GM18505 (cell line): ENCODE results near the gene PHEX.

ENCODE experiments used
- ATAC-seq: cut with Tn5 transposase; IDR thresholded peaks from one replicate; pipeline ENCODE4 v1.9.1; 2021; ENCODE audit not compliant: unreplicated experiment
- POLR2A ChIP-seq: IDR thresholded peaks from 4 replicates; pipeline ENCODE4 v1.6.1; 2011; ENCODE audit warnings: borderline replicate concordance; ENCODE audit not compliant: insufficient read depth, insufficient read length; ENCODE audit errors: extremely low read depth

Gene PHEX

DNA sequence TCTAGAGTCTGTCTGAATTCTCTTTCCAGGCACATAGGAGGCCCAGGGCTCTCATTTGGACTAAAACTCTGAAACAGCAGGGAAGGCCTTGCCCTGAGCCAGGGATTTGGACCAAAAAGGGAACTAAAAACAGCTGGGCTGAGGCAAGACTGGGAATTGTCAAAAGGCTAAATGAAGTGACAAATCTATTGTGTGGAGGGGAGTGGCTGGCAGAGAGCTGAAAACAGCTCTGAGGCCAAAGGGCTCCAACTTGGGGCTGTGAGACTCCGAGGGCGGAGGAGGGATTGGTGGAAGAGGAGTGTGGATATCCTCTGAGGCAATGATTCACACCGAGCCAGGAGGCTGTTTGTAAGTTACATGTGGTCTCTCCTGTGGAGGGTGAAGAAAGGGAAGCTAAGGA lies 63.2 kb downstream of the PHEX start:
- TF ChIP-seq POLR2A, result no peak
- ATAC-seq, result no peak

DNA sequence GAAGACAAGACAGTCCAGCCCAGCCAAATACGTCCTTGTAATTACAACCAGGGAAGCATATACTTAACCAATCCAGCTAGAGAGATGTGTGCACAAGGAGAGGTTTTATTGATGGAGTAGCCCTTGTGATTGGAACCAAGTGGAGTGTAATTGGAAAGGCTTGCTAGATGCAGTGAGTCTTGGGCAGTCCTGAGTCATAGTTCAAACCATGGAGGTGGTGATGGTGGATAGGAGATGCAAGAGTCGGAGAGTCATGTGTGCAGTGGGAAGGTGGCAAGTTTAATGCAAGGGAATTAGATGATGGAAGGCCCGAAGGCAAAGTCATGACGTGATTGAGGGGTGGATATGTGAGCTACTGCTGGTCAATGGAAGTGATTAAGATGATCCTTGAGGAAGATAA lies 63.7 kb downstream of the PHEX start:
- TF ChIP-seq POLR2A, result no peak
- no peak for ATAC-seq

DNA sequence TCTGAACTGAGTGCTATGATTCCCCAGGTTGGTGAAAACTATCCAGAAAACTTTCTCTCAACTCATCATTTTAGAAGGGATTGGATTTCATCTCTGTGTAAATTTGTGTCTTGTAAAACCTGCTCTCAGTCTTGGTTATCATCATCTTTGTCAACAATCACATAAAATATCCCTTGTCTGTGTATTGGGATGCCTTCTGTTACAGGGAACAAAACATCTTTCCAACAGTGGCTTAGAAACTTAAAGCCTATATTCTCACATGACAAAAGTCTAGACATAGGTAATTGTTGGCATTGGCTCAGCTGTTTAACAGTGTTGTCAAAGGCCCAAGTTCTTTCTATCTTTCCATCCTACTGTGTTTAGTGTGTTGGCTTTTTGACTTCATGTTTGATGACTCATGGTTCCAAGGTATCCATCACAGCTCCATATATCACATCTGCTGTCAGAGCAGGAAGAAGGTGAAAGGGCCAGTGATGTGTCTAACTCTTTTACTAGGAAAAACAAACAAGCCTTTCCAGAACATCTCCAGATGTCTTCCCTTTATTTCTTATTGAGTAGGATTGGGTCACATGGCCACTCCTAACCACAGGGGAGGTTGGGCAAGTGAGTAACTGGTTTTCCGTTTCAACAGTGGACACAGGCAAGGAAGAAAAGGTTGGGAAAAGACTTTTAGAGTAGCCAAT lies 65.0 kb downstream of the PHEX start:
- ATAC-seq, result no peak
- no peak for TF ChIP-seq POLR2A

DNA sequence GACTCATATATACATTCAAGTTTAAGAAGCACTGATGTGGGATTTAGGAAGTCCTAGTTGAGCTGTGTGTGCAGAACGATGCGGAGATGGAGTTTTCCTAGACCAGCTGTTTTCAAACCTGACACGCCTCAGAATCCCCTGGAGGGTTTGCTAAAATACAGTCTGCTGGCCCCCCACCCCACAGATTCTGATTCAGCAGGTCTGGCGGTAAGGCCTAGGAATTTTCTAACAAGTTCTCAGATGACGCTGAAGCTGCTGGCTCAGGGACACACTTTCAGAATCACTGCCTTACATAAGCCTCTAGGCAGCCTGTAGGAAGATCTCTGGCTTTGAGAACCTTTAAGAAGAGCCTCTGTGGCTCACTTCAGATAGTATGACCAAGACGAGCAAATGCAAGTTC lies 73.1 kb downstream of the PHEX start:
- TF ChIP-seq POLR2A, result no peak
- no peak for ATAC-seq

DNA sequence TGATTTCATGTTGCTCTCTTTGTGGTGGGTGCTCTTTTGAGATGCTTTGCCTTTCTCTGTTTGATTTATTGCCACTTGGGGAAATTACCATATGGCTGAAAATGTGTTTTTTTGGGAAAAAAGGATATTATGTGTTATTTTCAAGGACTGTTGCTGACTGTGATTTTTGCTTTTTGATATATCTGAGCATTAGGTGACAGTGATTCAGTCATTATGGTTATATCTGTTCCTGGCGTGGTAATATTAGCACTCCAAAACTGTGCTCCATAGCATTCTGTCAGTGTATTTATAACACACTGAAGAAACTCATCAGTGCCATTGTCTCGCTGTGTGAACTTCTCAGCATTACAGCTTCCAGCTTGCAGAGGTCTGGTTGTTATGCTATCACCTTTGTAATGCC lies 73.8 kb downstream of the PHEX start:
- ATAC-seq, result no peak
- no peak for TF ChIP-seq POLR2A

DNA sequence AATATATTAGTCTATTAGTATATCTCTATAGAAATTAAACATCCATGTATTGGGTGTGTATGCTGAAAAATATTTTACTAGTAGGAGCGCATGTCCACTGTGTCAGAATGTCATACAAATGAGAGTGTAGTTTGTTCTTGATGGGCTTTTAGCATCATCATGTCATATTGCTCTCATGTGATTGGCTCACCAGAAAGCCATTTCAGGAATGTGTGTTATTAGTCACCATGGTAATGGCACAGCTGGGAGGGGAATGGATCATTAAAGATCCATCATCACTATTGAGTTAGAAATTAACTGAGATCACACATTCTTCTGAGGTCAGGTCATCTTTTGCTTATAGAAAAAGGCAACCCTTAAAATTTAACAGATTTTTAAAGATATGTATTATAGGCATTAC lies 77.3 kb downstream of the PHEX start:
- ATAC-seq, result no peak
- TF ChIP-seq POLR2A, result no peak

DNA sequence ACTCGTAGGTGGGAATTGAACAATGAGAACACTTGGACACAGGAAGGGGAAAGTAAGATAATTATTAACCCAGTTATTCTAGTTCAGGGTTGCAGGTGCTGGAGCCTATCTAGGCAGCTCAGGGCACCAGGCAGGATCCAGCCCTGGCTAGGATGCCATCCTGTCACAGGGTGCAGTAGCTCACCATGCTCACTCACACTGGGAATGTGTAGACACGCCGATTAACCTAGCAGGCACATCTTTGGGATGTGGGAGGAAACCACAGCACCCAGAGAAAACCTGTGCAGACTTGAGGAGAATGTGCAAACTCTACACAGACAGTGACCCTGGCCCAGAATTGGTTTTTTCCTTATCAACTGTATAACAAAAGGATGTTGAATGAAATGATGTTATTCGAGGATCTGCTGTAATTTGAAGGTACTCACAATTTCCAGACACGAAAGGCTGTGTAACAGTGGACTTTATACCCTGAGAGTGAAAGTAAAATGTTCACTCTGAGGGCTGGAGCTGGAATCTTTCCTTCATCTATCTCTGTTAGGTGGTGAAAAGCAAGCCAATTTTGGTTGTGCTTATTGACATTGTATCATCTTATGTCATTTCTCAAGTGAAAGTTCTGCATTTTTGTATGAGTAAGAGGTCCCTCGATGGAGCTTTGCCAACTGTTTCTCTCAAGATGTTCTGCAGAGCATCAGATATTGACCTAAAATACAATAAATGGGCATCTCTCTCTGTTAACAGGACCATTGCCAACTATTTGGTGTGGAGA lies 78.8 kb downstream of the PHEX start:
- TF ChIP-seq POLR2A, result no peak
- no peak for ATAC-seq

DNA sequence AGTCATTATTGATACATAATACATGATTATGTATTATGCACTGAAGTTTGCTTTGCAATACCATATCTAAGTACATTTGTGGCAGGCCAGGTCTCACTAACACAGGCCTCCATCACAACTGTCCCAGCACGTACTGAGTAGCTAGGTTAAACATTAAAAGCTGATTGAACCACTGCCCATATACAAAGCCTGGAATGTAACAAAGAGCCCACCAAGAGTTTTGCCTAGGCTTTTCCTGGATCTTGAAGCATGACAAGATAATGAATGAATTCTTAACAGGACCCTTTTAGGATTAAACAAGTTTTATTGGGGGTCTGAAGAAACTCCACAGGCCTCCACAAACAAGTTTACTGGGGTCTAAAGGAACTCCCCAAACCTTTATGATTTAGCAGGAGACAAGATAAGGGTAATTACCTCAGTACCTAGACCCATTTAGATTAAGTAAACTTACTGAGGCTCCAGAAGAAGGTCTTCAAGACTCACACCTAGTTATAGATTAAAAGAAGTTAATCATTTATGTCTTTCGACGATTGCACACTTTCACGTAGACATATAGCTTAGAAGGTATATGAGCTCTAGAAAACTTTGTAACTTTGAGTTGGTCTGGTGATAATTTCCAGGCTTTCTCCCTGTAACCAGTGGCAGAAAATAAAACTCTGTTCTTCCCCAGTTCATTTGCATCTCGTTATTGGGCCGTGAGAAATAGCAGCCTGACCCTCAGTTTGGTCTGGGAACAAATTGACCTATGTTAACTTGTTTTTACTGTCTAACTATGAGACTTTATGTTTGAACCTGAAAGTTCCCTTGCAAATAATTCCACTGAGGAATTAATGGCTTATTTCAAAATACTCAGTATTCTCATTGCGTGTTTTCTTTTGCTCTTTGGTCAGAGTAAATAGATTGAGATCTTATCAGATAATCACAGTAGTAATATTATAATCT lies 84.8 kb downstream of the PHEX start:
- no peak for TF ChIP-seq POLR2A

DNA sequence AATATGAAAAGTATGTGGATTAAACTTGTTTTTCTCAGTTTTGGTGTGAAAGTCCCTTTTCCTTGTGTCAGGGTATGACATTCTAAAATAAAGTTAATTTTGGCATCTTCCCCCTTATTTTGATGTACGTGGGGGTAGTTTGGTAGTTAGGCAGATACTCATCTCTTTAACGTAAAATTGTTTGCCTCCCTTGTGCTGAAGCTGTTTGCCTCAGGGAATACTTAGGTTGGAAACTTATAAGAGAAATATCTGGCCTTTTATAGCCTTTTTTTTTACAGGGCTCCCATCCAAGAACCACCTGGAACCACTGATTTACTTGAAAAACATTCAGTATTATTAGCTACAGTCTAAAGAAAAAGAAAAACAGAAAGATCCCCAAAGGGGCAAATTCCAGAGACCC lies 85.5 kb downstream of the PHEX start:
- no peak for ATAC-seq
- no peak for TF ChIP-seq POLR2A

More for the DNA sequence above, 84.8 kb downstream of the PHEX start:
- no peak for ATAC-seq

DNA sequence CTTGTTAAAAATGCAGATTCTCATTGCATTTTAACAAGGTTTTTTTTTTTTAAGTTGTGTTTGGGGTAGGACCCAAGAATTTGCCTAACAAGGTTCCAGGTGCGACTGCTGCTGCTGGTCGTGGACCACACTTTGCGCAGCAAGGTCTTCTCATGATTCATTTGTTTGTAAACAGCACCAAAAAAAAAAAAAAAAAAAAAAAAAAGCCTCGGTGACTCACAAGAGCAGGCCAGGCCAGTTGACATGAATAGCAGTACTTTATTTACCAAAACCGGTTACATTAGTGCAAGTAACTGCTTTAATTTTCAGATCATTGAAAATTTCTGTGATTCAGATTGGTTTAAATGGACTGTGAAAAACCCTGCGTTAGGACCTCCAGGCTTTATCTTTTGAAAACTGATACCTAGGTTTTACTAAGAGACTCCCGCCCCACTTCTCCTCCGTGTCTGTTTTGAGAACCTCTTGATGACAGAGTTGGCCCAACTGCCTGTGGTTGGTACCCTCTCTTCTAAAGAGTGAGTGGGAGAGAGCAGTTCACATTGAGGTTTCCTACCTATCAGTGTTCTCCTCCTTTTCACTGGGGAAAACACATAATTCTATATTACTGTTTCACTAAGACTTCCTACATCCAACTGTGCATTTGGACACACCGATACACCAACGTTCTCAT lies 86.2 kb downstream of the PHEX start:
- TF ChIP-seq POLR2A, result no peak
- no peak for ATAC-seq

DNA sequence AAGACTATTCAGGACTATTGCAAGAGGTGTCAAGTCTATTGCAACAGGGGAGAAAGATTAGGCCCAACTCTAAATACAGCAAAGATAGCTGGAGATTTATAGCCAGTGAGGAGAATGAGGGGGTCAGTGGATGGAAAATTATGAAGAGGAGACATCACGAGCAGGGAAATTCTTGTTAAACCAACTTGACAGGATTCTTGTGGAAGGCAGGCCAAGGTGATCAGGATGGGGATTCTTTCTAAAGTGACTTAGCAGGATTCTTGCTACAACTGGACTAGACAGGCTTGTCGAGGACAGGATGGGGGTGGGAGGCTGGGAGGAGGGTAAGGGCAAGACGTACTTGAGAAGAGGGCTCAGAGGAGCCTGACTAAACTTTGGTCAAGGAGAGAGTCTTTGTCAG lies 89.0 kb downstream of the PHEX start:
- ATAC-seq, result no peak
- no peak for TF ChIP-seq POLR2A

DNA sequence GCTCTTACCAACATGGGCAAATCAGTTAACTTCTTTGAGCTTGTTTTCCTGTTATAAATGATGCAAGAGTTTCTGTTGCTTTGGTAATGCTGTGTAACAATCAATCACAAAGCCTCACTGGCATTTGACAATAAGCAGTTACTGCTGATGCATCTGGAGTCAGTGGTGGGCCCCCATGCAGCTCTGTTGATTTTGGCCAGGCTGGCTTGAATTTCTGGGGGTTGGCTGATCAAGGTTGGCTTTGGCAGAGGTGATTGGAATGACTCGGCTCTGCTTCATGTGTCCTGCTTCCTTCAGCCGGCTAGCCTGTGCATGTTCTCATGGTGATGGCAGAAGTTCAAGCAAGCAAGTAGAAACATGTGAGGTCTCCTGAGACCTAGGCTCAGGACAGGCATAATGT lies 90.4 kb downstream of the PHEX start:
- TF ChIP-seq POLR2A, result no peak
- no peak for ATAC-seq

DNA sequence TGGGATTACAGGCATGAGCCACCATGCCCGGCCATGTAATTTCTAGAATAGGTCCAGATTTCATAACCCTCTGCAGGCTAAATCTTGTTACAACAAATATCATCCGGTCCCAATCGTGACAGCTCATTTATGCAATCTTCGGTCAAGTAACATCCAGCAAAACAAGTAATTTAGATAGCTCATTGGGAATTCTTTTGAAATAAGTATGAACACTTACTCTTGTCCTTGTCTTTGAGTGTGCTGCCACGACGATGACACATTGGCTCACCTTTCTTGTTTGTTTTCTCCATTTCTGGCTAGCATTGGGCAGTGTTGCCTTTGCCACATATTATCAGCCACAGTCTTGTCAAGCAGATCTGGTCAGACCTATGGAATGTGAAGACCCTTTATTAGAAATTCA lies 92.0 kb downstream of the PHEX start:
- no peak for ATAC-seq

More for the DNA sequence above, 92.0 kb downstream of the PHEX start:
- no peak for TF ChIP-seq POLR2A
